Trophoblast cell (in vitro differentiated cells and primary cell): ENCODE data around the gene HOXD3.
A peak's percentile ranks its signal among the peaks of the same experiment; 100 is the strongest.

Experiments used
- DNase-seq, 2 donors: peaks; one replicate each; pipeline ENCODE4 v3.0.0-alpha.2; 2016
- H2AFZ ChIP-seq: 2 replicates; pipeline ENCODE4 v1.6.1; 2013; ENCODE audit warnings: low read length, moderate library complexity, mild to moderate bottlenecking; ENCODE audit not compliant: insufficient read depth, poor library complexity
- H2AK5ac ChIP-seq: 2 replicates; pipeline ENCODE4 v1.6.1; 2013; ENCODE audit warnings: mild to moderate bottlenecking, low read length
- H2BK120ac ChIP-seq: 2 replicates; pipeline ENCODE4 v1.6.1; 2013; ENCODE audit warnings: low read length, mild to moderate bottlenecking, moderate library complexity; ENCODE audit not compliant: insufficient read depth, poor library complexity
- H2BK12ac ChIP-seq: 2 replicates; pipeline ENCODE4 v1.6.1; 2013; ENCODE audit warnings: mild to moderate bottlenecking, low read length, moderate library complexity
- H2BK5ac ChIP-seq: 2 replicates; pipeline ENCODE4 v1.6.1; 2013; ENCODE audit warnings: low read length, low read depth, moderate library complexity, mild to moderate bottlenecking; ENCODE audit not compliant: poor library complexity
- H3K14ac ChIP-seq: 2 replicates; pipeline ENCODE4 v1.6.1; 2013; ENCODE audit warnings: mild to moderate bottlenecking, low read length
- H3K18ac ChIP-seq: 2 replicates; pipeline ENCODE4 v1.6.1; 2013; ENCODE audit warnings: mild to moderate bottlenecking, low read length
- H3K23ac ChIP-seq: 2 replicates; pipeline ENCODE4 v1.6.1; 2013; ENCODE audit warnings: low read length
- H3K27ac ChIP-seq: 2 replicates; pipeline ENCODE4 v1.5.1; 2013; ENCODE audit warnings: low read depth, mild to moderate bottlenecking, inconsistent platforms, low read length, moderate library complexity
- H3K27me3 ChIP-seq: 2 replicates; pipeline ENCODE4 v1.6.1; 2013; ENCODE audit warnings: inconsistent platforms, mild to moderate bottlenecking, low read length, moderate library complexity; ENCODE audit not compliant: insufficient read depth
- H3K36me3 ChIP-seq, 2 experiments: 1 replicate in 1 of 2; 2 replicates in 1 of 2; pipeline ENCODE4 v1.6.1; 2013; ENCODE audit warnings: low read length in 2 of 2, mild to moderate bottlenecking in 2 of 2, moderate library complexity in 1 of 2; ENCODE audit not compliant: insufficient read depth in 2 of 2, control insufficient read depth in 1 of 2
- H3K4ac ChIP-seq: 2 replicates; pipeline ENCODE4 v1.6.1; 2013; ENCODE audit warnings: low read depth, mild to moderate bottlenecking, low read length, moderate library complexity
- H3K4me1 ChIP-seq, 2 experiments: 1 replicate in 1 of 2; 2 replicates in 1 of 2; pipeline ENCODE4 v1.6.1; 2013; ENCODE audit warnings: low read length in 2 of 2, mild to moderate bottlenecking in 2 of 2, moderate library complexity in 1 of 2; ENCODE audit not compliant: insufficient read depth in 2 of 2, control insufficient read depth in 1 of 2
- H3K4me2 ChIP-seq: 2 replicates; pipeline ENCODE4 v1.6.1; 2013; ENCODE audit warnings: inconsistent platforms, mild to moderate bottlenecking, low read length, moderate library complexity
- H3K4me3 ChIP-seq: 2 replicates; pipeline ENCODE4 v1.5.1; 2013; ENCODE audit warnings: mild to moderate bottlenecking, low read depth, low read length, inconsistent platforms
- H3K79me1 ChIP-seq: one replicate; pipeline ENCODE4 v1.6.1; 2013; ENCODE audit warnings: low read length
- H3K79me2 ChIP-seq: 2 replicates; pipeline ENCODE4 v1.6.1; 2013; ENCODE audit warnings: low read length, mild to moderate bottlenecking; ENCODE audit not compliant: control insufficient read depth, insufficient read depth, poor library complexity
- H3K9ac ChIP-seq: 2 replicates; pipeline ENCODE4 v1.6.1; 2013; ENCODE audit warnings: mild to moderate bottlenecking, low read length
- H3K9me3 ChIP-seq: 2 replicates; pipeline ENCODE4 v1.6.1; 2013; ENCODE audit warnings: low read depth, mild to moderate bottlenecking, control low read depth, inconsistent platforms, low read length; ENCODE audit not compliant: insufficient read depth
- H4K12ac ChIP-seq: 2 replicates; pipeline ENCODE4 v1.6.1; 2013; ENCODE audit warnings: low read depth, mild to moderate bottlenecking, low read length, moderate library complexity
- H4K8ac ChIP-seq: 2 replicates; pipeline ENCODE4 v1.6.1; 2013; ENCODE audit warnings: low read depth, mild to moderate bottlenecking, low read length, moderate library complexity
- H4K91ac ChIP-seq: one replicate; pipeline ENCODE4 v1.6.1; 2013; ENCODE audit warnings: low read depth, mild to moderate bottlenecking, low read length, moderate library complexity
- WGBS: extraction: QIAGEN DNeasy Blood & Tissue Kit; methylation state at CpG from one replicate; pipeline ENCODE4 v1.1.7; 2013; ENCODE audit warnings: missing lambda C conversion rate; ENCODE audit not compliant: insufficient read length, insufficient coverage; ENCODE audit errors: extremely low coverage; 5-methylcytosine and 5-hydroxymethylcytosine counted together

HOXD3 gene

GRCh38 chr2:176160251-176160985 is 3.3 kb downstream of the HOXD3 start:
- H2BK120ac ChIP-seq, result no peak overlapping the region
- no peak overlapping the region for H3K23ac ChIP-seq
- no peak for DNase-seq
- no peak overlapping the region for H2BK12ac ChIP-seq
- peak overlapping the region; percentile 7 for H3K4me2 ChIP-seq
- no peaks in the 10 kb centered on the region for H3K36me3 ChIP-seq
- no peak overlapping the region for H3K9ac ChIP-seq
- H3K27ac ChIP-seq, result no peak overlapping the region
- H3K79me1 ChIP-seq, result no peaks in the 10 kb centered on the region
- H3K14ac ChIP-seq, result no peak overlapping the region
- no peak overlapping the region for H2AK5ac ChIP-seq
- H3K4ac ChIP-seq, result no peak overlapping the region
- H2BK5ac ChIP-seq, result no peak overlapping the region
- H3K27me3 ChIP-seq, result peaks cover 97% of the 10 kb centered on the region
- H2AFZ ChIP-seq, result no peak overlapping the region
- H3K9me3 ChIP-seq, result peaks cover 28% of the 10 kb centered on the region
- H4K8ac ChIP-seq, result no peak overlapping the region
- H4K91ac ChIP-seq, result no peak overlapping the region
- H3K18ac ChIP-seq, result no peak overlapping the region
- no peak overlapping the region for H4K12ac ChIP-seq
- no CpG with 5 or more reads among the region's 50 CpGs for WGBS
- no peak overlapping the region for H3K4me3 ChIP-seq
- peaks cover 0 to 8% of the 10 kb centered on the region in 2 experiments for H3K4me1 ChIP-seq
- no peaks in the 10 kb centered on the region for H3K79me2 ChIP-seq

GRCh38 chr2:176160986-176161824 is 4.1 kb downstream of the HOXD3 start:
- no peak overlapping the region for H4K8ac ChIP-seq
- H3K4me3 ChIP-seq, result no peak overlapping the region
- H2BK12ac ChIP-seq, result no peak overlapping the region
- no peak overlapping the region for H2AFZ ChIP-seq
- no peak overlapping the region for H2AK5ac ChIP-seq
- H2BK120ac ChIP-seq, result no peak overlapping the region
- H3K9ac ChIP-seq, result no peak overlapping the region
- H3K4me2 ChIP-seq, result no peak overlapping the region
- no peak overlapping the region for H3K4ac ChIP-seq
- WGBS, result no CpG with 5 or more reads among the region's 22 CpGs
- no peak overlapping the region for H4K12ac ChIP-seq
- H3K27me3 ChIP-seq, result peaks cover 98% of the 10 kb centered on the region
- no peaks in the 10 kb centered on the region for H3K36me3 ChIP-seq
- H2BK5ac ChIP-seq, result no peak overlapping the region
- no peak overlapping the region for H3K23ac ChIP-seq
- no peaks in the 10 kb centered on the region for H3K79me1 ChIP-seq
- no peak for DNase-seq
- H3K14ac ChIP-seq, result no peak overlapping the region
- peaks cover 29% of the 10 kb centered on the region for H3K9me3 ChIP-seq
- no peaks in the 10 kb centered on the region for H3K79me2 ChIP-seq
- H3K27ac ChIP-seq, result no peak overlapping the region
- no peak overlapping the region for H4K91ac ChIP-seq
- H3K4me1 ChIP-seq, result peaks cover 0 to 8% of the 10 kb centered on the region in 2 experiments
- no peak overlapping the region for H3K18ac ChIP-seq

- no peak overlapping the region for H2BK12ac ChIP-seq
- H3K27me3 ChIP-seq, result peaks cover 92% of the 10 kb centered on the region
- H3K4me3 ChIP-seq, result no peak overlapping the region
- no CpG with 5 or more reads among the region's 22 CpGs for WGBS
- no peak overlapping the region for H4K91ac ChIP-seq
- no peaks in the 10 kb centered on the region for H3K36me3 ChIP-seq
- H3K18ac ChIP-seq, result no peak overlapping the region
- H3K14ac ChIP-seq, result no peak overlapping the region
- no peak overlapping the region for H3K27ac ChIP-seq
- no peak overlapping the region for H3K23ac ChIP-seq
- DNase-seq, result no peak
- no peak overlapping the region for H3K4ac ChIP-seq
- H4K12ac ChIP-seq, result no peak overlapping the region
- H3K9ac ChIP-seq, result no peak overlapping the region
- H2AFZ ChIP-seq, result no peak overlapping the region
- peaks cover 0 to 8% of the 10 kb centered on the region in 2 experiments for H3K4me1 ChIP-seq
- no peak overlapping the region for H2BK120ac ChIP-seq
- no peak overlapping the region for H4K8ac ChIP-seq
- H2BK5ac ChIP-seq, result no peak overlapping the region
- no peaks in the 10 kb centered on the region for H3K79me1 ChIP-seq
- H2AK5ac ChIP-seq, result no peak overlapping the region
- no peaks in the 10 kb centered on the region for H3K79me2 ChIP-seq
- H3K4me2 ChIP-seq, result no peak overlapping the region
- peaks cover 29% of the 10 kb centered on the region for H3K9me3 ChIP-seq
These were observed 4.9 kb downstream of the HOXD3 start for GRCh38 chr2:176161825-176162626.

GRCh38 chr2:176162911-176163671 is 6.0 kb downstream of the HOXD3 start:
- Histone ChIP-seq H3K4me1 (peaks cover 0 to 8% of the 10 kb centered on the region in 2 experiments), H2BK12ac (no peak overlapping the region), H3K4me3 (no peak overlapping the region), H2AK5ac (no peak overlapping the region), H3K79me1 (no peaks in the 10 kb centered on the region), H3K9me3 (peaks cover 26% of the 10 kb centered on the region), H4K8ac (no peak overlapping the region), H3K4ac (no peak overlapping the region), H2BK5ac (no peak overlapping the region), H3K4me2 (no peak overlapping the region), H2BK120ac (no peak overlapping the region), H3K27ac (no peak overlapping the region), H4K12ac (no peak overlapping the region), H4K91ac (no peak overlapping the region), H3K18ac (no peak overlapping the region), H3K27me3 (peaks cover 84% of the 10 kb centered on the region), H2AFZ (no peak overlapping the region), H3K23ac (no peak overlapping the region), H3K79me2 (no peaks in the 10 kb centered on the region), H3K14ac (no peak overlapping the region), H3K9ac (no peak overlapping the region), H3K36me3 (no peaks in the 10 kb centered on the region)
- no CpG with 5 or more reads among the region's 29 CpGs for WGBS
- no peak for DNase-seq
